ENCODE data around the gene IL18R1. TPM values are rescaled to one million over a fixed set of nuclear protein-coding genes. Genes with fewer than 3 reads are reported as not detected.

The IL18R1 gene
- total RNA-seq, 1 donor, result 4.7 TPM

- H3K4me3 ChIP-seq (ENCODE audit: low read depth, low read length), result no peak overlapping the region
- no peak for TF ChIP-seq CTCF (IDR thresholded peaks at IDR 0.05; ENCODE audit: insufficient read depth, low read length)
- no peak for DNase-seq (ENCODE audit: low read depth)
These were observed 2.3 kb downstream of the IL18R1 start for GRCh38 chr2:102357937-102358336.

GRCh38 chr2:102358496-102358895 lies 2.9 kb downstream of the IL18R1 start:
- no peak for DNase-seq (ENCODE audit: low read depth)
- TF ChIP-seq CTCF (IDR thresholded peaks at IDR 0.05; ENCODE audit: insufficient read depth, low read length), result no peak
- no peak overlapping the region for H3K4me3 ChIP-seq (ENCODE audit: low read depth, low read length)

- no peak for TF ChIP-seq CTCF (IDR thresholded peaks at IDR 0.05; ENCODE audit: insufficient read depth, low read length)
- H3K4me3 ChIP-seq (ENCODE audit: low read depth, low read length), result no peak overlapping the region
- no peak for DNase-seq (ENCODE audit: low read depth)
These were observed 3.9 kb downstream of the IL18R1 start for GRCh38 chr2:102359527-102359926.

- DNase-seq (ENCODE audit: low read depth), result no peak
- H3K4me3 ChIP-seq (ENCODE audit: low read depth, low read length), result no peak overlapping the region
These were observed 6.1 kb downstream of the IL18R1 start for GRCh38 chr2:102361632-102362241.

GRCh38 chr2:102365763-102366162 lies 10.2 kb downstream of the IL18R1 start:
- no peak overlapping the region for H3K4me3 ChIP-seq (ENCODE audit: low read depth, low read length)
- TF ChIP-seq CTCF (IDR thresholded peaks at IDR 0.05; ENCODE audit: insufficient read depth, low read length), result no peak
- no peak for DNase-seq (ENCODE audit: low read depth)

More at GRCh38 chr2:102361632-102362241, 6.1 kb downstream of the IL18R1 start:
- no peak for TF ChIP-seq CTCF (IDR thresholded peaks at IDR 0.05; ENCODE audit: insufficient read depth, low read length)

- no peak for TF ChIP-seq CTCF (IDR thresholded peaks at IDR 0.05; ENCODE audit: insufficient read depth, low read length)
- DNase-seq (ENCODE audit: low read depth), result no peak
- H3K4me3 ChIP-seq (ENCODE audit: low read depth, low read length), result no peak overlapping the region
These were observed 11.0 kb downstream of the IL18R1 start for GRCh38 chr2:102366406-102367112.

Measured in fibroblast of the aortic adventitia (primary cell).